Tibial nerve (tissue), 4 donors: Measurements from ENCODE around the gene DAAM2. TPM values are rescaled to one million over a fixed set of nuclear protein-coding genes. Genes with fewer than 3 reads are reported as not detected.
A peak's percentile ranks its signal among the peaks of the same experiment; 100 is the strongest.

Source experiments
- DNase-seq, 2 donors: peaks; one replicate each; pipeline ENCODE4 v3.0.0-alpha.2; 2019; ENCODE audit warnings: low spot score in 2 of 2
- H3K27ac ChIP-seq, 4 donors: fragments of 200-600 bp; sonication (generic) in 3 of 4; one replicate each; pipeline ENCODE4 v1.5.1; 2017 to 2019; ENCODE audit warnings: mild to moderate bottlenecking in 1 of 4
- H3K27me3 ChIP-seq, 2 donors: fragments of 200-600 bp; sonication (generic) in 1 of 2; one replicate each; pipeline versions ENCODE4 v1.5.1 to v1.6.0; 2017 to 2019
- H3K36me3 ChIP-seq, 3 donors: fragments of 200-600 bp; sonication (generic); one replicate each; pipeline ENCODE4 v1.5.1; 2018 to 2019
- H3K4me1 ChIP-seq, 4 donors: fragments of 200-600 bp; sonication (generic) in 3 of 4; one replicate each; pipeline ENCODE4 v1.5.1; 2017 to 2019
- H3K4me3 ChIP-seq, 4 donors: fragments of 200-600 bp; sonication (generic) in 3 of 4; one replicate each; pipeline ENCODE4 v1.5.1; 2017 to 2019; ENCODE audit warnings: mild to moderate bottlenecking in 1 of 4, moderate library complexity in 1 of 4
- H3K9me3 ChIP-seq, 4 donors: fragments of 200-600 bp; sonication (generic) in 3 of 4; one replicate each; pipeline ENCODE4 v1.5.1; 2017 to 2019
- EP300 ChIP-seq, 2 donors: sonication (generic); formaldehyde crosslinking; IDR thresholded peaks; one replicate each; pipeline ENCODE4 v1.6.1; 2017; ENCODE audit warnings: antibody characterized with exemption in 2 of 2, mild to moderate bottlenecking in 1 of 2
- POLR2A ChIP-seq, 2 donors: fragments of 450-650 bp; IDR thresholded peaks; one replicate each; pipeline ENCODE4 v1.6.1; 2017; ENCODE audit warnings: antibody characterized with exemption in 2 of 2, mild to moderate bottlenecking in 2 of 2, moderate library complexity in 2 of 2
- WGBS, 2 donors: methylation state at CpG; one replicate each; pipeline ENCODE4 v1.1.5; 2018; 5-methylcytosine and 5-hydroxymethylcytosine counted together
- total RNA-seq, 4 donors: library from RNA; depleted of rRNA; stranded (reverse); fragments of >200 nt; gene quantifications; one replicate each; pipeline ENCODE4 v1.1.0, GENCODE V29; 2016
- TF ChIP-seq, protein P1 (sequence below), 5 experiments: fragments of 200-600 bp in 3 of 5; fragments of 450-650 bp in 2 of 5; sonication (generic) in 3 of 5; IDR thresholded peaks; one replicate each; pipeline ENCODE4 v1.5.1; 2016 to 2019; ENCODE audit warnings: antibody characterized with exemption in 5 of 5, mild to moderate bottlenecking in 3 of 5, moderate library complexity in 2 of 5

The DAAM2 gene
- total RNA-seq, 4 donors from 2014 or later = 73.9 to 133 (median 93.3) TPM

- no peak overlapping the region for H3K4me3 ChIP-seq
- WGBS, 2 donors = 84 to 87% methylated on average over 3 of the region's 3 CpGs
- H3K27ac ChIP-seq = peak overlapping the region in 2 of 4 donors; percentile 25 to 88
- H3K4me1 ChIP-seq = peaks cover 0 to 82% (median 43%) of the 10 kb centered on the region in 4 donors
- peaks cover 0 to 28% (median 0%) of the 10 kb centered on the region in 3 donors for H3K36me3 ChIP-seq
- no peaks in the 10 kb centered on the region for H3K27me3 ChIP-seq
- no peaks in the 10 kb centered on the region for H3K9me3 ChIP-seq
- no peak for DNase-seq
- TF ChIP-seq POLR2A (IDR thresholded peaks at IDR 0.05) = no peak
- no peak for TF ChIP-seq EP300 (IDR thresholded peaks at IDR 0.05)
- TF ChIP-seq, protein P1, sequence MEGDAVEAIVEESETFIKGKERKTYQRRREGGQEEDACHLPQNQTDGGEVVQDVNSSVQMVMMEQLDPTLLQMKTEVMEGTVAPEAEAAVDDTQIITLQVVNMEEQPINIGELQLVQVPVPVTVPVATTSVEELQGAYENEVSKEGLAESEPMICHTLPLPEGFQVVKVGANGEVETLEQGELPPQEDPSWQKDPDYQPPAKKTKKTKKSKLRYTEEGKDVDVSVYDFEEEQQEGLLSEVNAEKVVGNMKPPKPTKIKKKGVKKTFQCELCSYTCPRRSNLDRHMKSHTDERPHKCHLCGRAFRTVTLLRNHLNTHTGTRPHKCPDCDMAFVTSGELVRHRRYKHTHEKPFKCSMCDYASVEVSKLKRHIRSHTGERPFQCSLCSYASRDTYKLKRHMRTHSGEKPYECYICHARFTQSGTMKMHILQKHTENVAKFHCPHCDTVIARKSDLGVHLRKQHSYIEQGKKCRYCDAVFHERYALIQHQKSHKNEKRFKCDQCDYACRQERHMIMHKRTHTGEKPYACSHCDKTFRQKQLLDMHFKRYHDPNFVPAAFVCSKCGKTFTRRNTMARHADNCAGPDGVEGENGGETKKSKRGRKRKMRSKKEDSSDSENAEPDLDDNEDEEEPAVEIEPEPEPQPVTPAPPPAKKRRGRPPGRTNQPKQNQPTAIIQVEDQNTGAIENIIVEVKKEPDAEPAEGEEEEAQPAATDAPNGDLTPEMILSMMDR (IDR thresholded peaks at IDR 0.05) = no peak
Measured at GRCh38 chr6:39853604-39854003, 61.4 kb downstream of the DAAM2 start.

DNA sequence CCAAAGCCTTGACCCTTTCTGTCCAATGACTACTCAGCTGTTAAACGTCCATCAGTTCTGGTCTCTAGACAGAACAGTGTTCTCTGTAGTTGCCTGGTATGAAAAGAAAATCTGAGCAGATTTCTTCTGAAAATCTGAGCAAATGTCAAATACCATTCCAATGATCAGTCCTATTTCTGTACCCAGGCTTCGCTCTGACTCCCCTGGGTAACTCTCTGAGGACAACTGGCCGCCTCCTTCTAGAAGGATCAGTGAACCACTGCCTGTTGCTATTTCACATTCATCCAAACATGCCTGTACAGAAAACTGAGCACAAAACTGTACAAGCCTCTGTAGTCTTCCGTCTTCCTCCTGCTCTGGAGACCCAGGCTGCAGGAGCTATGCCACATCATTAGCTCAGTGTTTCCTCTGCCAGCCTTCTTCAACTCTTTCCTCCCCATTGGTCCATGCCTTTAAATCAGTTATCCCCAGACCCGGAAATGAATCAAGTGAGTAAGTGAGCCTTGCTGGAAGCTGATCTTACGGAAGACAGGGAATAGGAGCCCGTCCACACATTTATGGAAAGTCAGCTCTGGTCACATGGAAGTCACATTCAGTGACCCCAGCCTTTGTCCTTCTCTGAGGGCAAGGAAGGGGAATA lies 63.3 kb downstream of the DAAM2 start:
- H3K4me1 ChIP-seq = peaks cover 0 to 72% (median 28%) of the 10 kb centered on the region in 4 donors
- no peak overlapping the region for H3K4me3 ChIP-seq
- no peaks in the 10 kb centered on the region for H3K9me3 ChIP-seq
- H3K36me3 ChIP-seq = peaks cover 0 to 37% (median 0%) of the 10 kb centered on the region in 3 donors
- DNase-seq = no peak
- peak overlapping the region in 3 of 4 donors; percentile 46 to 88 (median 69) for H3K27ac ChIP-seq
- WGBS, 2 donors = 30 to 36% methylated on average over 7 of the region's 7 CpGs
- TF ChIP-seq EP300 (IDR thresholded peaks at IDR 0.05) = peak in 1 of 2 donors; percentile 31
- TF ChIP-seq, protein P1 (IDR thresholded peaks at IDR 0.05) = no peak
- TF ChIP-seq POLR2A (IDR thresholded peaks at IDR 0.05) = no peak
- no peaks in the 10 kb centered on the region for H3K27me3 ChIP-seq

DNA sequence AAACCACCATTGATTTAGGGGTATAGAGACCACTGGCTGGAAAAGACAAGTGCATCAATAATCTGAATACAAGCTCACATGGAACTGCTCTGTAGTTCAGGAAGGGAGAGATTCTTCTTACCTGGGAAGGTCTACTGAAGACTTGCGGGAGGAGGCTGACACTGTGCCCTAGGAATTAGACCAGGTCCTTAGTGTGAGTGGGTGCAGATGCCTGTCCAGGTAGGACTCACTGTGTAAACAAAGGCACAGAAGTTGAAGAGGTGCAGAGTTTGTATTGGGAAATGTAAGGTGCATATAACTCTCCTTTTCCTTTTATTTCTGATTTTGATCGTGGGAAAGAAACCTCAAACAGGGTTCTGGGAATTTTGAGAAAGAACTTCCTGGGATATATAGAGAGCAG lies 66.8 kb downstream of the DAAM2 start:
- Histone ChIP-seq H3K9me3 (no peaks in the 10 kb centered on the region), H3K36me3 (peaks cover 0 to 55% (median 0%) of the 10 kb centered on the region in 3 donors), H3K4me3 (no peak overlapping the region), H3K27me3 (no peaks in the 10 kb centered on the region), H3K27ac (peak overlapping the region in 2 of 4 donors; percentile 5 to 54), H3K4me1 (peaks cover 0 to 65% (median 18%) of the 10 kb centered on the region in 4 donors)
- TF ChIP-seq, protein P1 (IDR thresholded peaks at IDR 0.05) = no peak
- TF ChIP-seq POLR2A (IDR thresholded peaks at IDR 0.05) (no peak), EP300 (IDR thresholded peaks at IDR 0.05) (no peak)
- no peak for DNase-seq
- 90 to 93% methylated on average over 2 of the region's 2 CpGs for WGBS, 2 donors

- WGBS, 2 donors = 48 to 63% methylated on average over 3 of the region's 3 CpGs
- no peaks in the 10 kb centered on the region for H3K9me3 ChIP-seq
- no peaks in the 10 kb centered on the region for H3K27me3 ChIP-seq
- H3K36me3 ChIP-seq = peaks cover 0 to 63% (median 0%) of the 10 kb centered on the region in 3 donors
- no peak for DNase-seq
- peak overlapping the region in 2 of 4 donors; percentile 47 to 65 for H3K27ac ChIP-seq
- no peak overlapping the region for H3K4me3 ChIP-seq
- TF ChIP-seq, protein P1 (IDR thresholded peaks at IDR 0.05) = no peak
- TF ChIP-seq POLR2A (IDR thresholded peaks at IDR 0.05) = no peak
- no peak for TF ChIP-seq EP300 (IDR thresholded peaks at IDR 0.05)
- H3K4me1 ChIP-seq = peaks cover 0 to 51% (median 8%) of the 10 kb centered on the region in 4 donors
Measured at GRCh38 chr6:39861663-39862062, 69.5 kb downstream of the DAAM2 start.
